Caco-2 (cell line): ENCODE results near the gene CHST7. TPM values are rescaled to one million over a fixed set of nuclear protein-coding genes. Genes with fewer than 3 reads are reported as not detected.

ENCODE experiments used
- BruUV-seq: library from RNA; stranded (reverse); fragments of 400-500 nt; replicated peaks from 2 replicates; lab custom pipeline; 2021; lab: Mats Ljungman, UMichigan
- CTCF ChIA-PET: fragments of 300-600 bp; sonication (Branson Sonifier 250); formaldehyde crosslinking; loops from one replicate; lab custom pipeline; 2022; ENCODE audit warnings: antibody characterized with exemption; lab: Charles Lee
- POLR2A ChIA-PET: fragments of 300-600 bp; sonication (Branson Sonifier 250); formaldehyde crosslinking; loops from one replicate; lab custom pipeline; 2022; ENCODE audit warnings: antibody characterized with exemption; lab: Charles Lee
- DNase-seq, 2 experiments: peaks; one replicate each; pipeline versions ENCODE4 v3.0.0 to v3.0.0-alpha.2; 2020 to 2022
- H3K27me3 ChIP-seq: replicated peaks from 2 replicates; pipeline ENCODE4 v1.6.0; 2011; ENCODE audit warnings: low read length; ENCODE audit not compliant: control insufficient read depth, insufficient read depth
- H3K36me3 ChIP-seq: 2 replicates; pipeline ENCODE4 v1.5.1; 2011; ENCODE audit warnings: low read length; ENCODE audit not compliant: control insufficient read depth, insufficient read depth
- H3K4me1 ChIP-seq: fragments of 250-450 bp; sonication (Bioruptor Pico); 2 replicates; pipeline ENCODE4 v1.5.1; 2020; ENCODE audit warnings: mild to moderate bottlenecking
- H3K4me3 ChIP-seq: 2 replicates; pipeline ENCODE4 v1.5.1; 2011; ENCODE audit warnings: low read depth, mild to moderate bottlenecking, control low read depth, low read length
- H3K9me3 ChIP-seq: fragments of 250-450 bp; sonication (Bioruptor Pico); 2 replicates; pipeline ENCODE4 v1.5.1; 2020; ENCODE audit warnings: mild to moderate bottlenecking, moderate library complexity
- H3K27ac Mint-ChIP-seq: one replicate; pipeline ENCODE4 v1.8.0; 2022; ENCODE audit warnings: mixed read lengths; ENCODE audit not compliant: unreplicated experiment
- H3K27me3 Mint-ChIP-seq: one replicate; pipeline ENCODE4 v1.8.0; 2022; ENCODE audit warnings: mixed read lengths; ENCODE audit not compliant: insufficient read depth, unreplicated experiment
- H3K36me3 Mint-ChIP-seq: one replicate; pipeline ENCODE4 v1.8.0; 2022; ENCODE audit warnings: mild to moderate bottlenecking, mixed read lengths; ENCODE audit not compliant: insufficient read depth, unreplicated experiment
- H3K4me1 Mint-ChIP-seq: one replicate; pipeline ENCODE4 v1.8.0; 2022; ENCODE audit warnings: low read depth, mixed read lengths; ENCODE audit not compliant: unreplicated experiment
- H3K4me3 Mint-ChIP-seq: one replicate; pipeline ENCODE4 v1.8.0; 2022; ENCODE audit warnings: mild to moderate bottlenecking, moderate library complexity, mixed read lengths; ENCODE audit not compliant: unreplicated experiment
- H3K9me3 Mint-ChIP-seq: one replicate; pipeline ENCODE4 v1.8.0; 2022; ENCODE audit warnings: mixed read lengths; ENCODE audit not compliant: unreplicated experiment
- CTCF ChIP-seq, 2 experiments: fragments of 200-600 bp in 1 of 2; IDR thresholded peaks; 1 replicate in 1 of 2; 2 replicates in 1 of 2; pipeline versions ENCODE4 v1.5.1 to v1.8.0; 2011 to 2022; ENCODE audit warnings: antibody characterized with exemption in 1 of 2, control low read depth in 1 of 2, inconsistent platforms in 1 of 2, low read depth in 1 of 2, low read length in 1 of 2, mild to moderate bottlenecking in 1 of 2, moderate library complexity in 1 of 2; ENCODE audit not compliant: insufficient read depth in 1 of 2, severe bottlenecking in 1 of 2, unreplicated experiment in 1 of 2
- intact Hi-C: fragments of 100-400 bp; cut with micrococcal nuclease; formaldehyde crosslinking; loops from one replicate; pipeline ENCODE4 v1.10.0; 2022; ENCODE audit not compliant: unreplicated experiment
- total RNA-seq: library from RNA; stranded (reverse); gene quantifications from 2 replicates; pipeline ENCODE4 v1.2.3, GENCODE V29; 2022

Gene CHST7
- total RNA-seq, 1 experiment from 2014 or later: 2.4 TPM

GRCh38 chrX:46607916-46608315 lies 34.4 kb downstream of the CHST7 start:
- CTCF ChIA-PET: interaction anchor here (0.6 kb wide), 1 partner anchor 663 kb away, joined by 5 read pairs; no protein-coding TSS in a partner anchor
- no TSS peak for BruUV-seq
- intact Hi-C loops: no loop called here
- Histone ChIP-seq H3K36me3 (no peaks in the 10 kb centered on the region), H3K9me3 (no peaks in the 10 kb centered on the region), H3K4me3 (no peak overlapping the region), H3K4me1 (no peaks in the 10 kb centered on the region), H3K27me3 (no peaks in the 10 kb centered on the region)
- DNase-seq: no peak
- Mint-ChIP-seq H3K36me3 (peaks cover 6% of the 10 kb centered on the region), H3K27me3 (no peaks in the 10 kb centered on the region), H3K27ac (no peak overlapping the region), H3K4me1 (no peaks in the 10 kb centered on the region), H3K4me3 (no peak overlapping the region), H3K9me3 (no peaks in the 10 kb centered on the region)
- POLR2A ChIA-PET: no interaction called here
- no peak for TF ChIP-seq CTCF (IDR thresholded peaks at IDR 0.05; ENCODE audit: insufficient read depth in 1 of 2, low read depth in 1 of 2, low read length in 1 of 2, severe bottlenecking in 1 of 2, unreplicated experiment in 1 of 2)

GRCh38 chrX:46610070-46610658 lies 36.6 kb downstream of the CHST7 start:
- H3K36me3 ChIP-seq: no peaks in the 10 kb centered on the region
- H3K9me3 Mint-ChIP-seq: no peaks in the 10 kb centered on the region
- no peaks in the 10 kb centered on the region for H3K4me1 Mint-ChIP-seq
- H3K27ac Mint-ChIP-seq: no peak overlapping the region
- no peaks in the 10 kb centered on the region for H3K27me3 ChIP-seq
- no peaks in the 10 kb centered on the region for H3K27me3 Mint-ChIP-seq
- peaks cover 6% of the 10 kb centered on the region for H3K36me3 Mint-ChIP-seq
- H3K4me1 ChIP-seq: no peaks in the 10 kb centered on the region
- DNase-seq: no peak
- no TSS peak for BruUV-seq
- intact Hi-C loops: no loop called here
- TF ChIP-seq CTCF (IDR thresholded peaks at IDR 0.05; ENCODE audit: insufficient read depth in 1 of 2, low read depth in 1 of 2, low read length in 1 of 2, severe bottlenecking in 1 of 2, unreplicated experiment in 1 of 2): no peak
- H3K4me3 ChIP-seq: no peak overlapping the region
- H3K4me3 Mint-ChIP-seq: no peak overlapping the region
- CTCF ChIA-PET: no interaction called here
- no peaks in the 10 kb centered on the region for H3K9me3 ChIP-seq
- POLR2A ChIA-PET: no interaction called here

GRCh38 chrX:46611658-46612362 lies 38.2 kb downstream of the CHST7 start:
- H3K4me1 ChIP-seq: no peaks in the 10 kb centered on the region
- no peaks in the 10 kb centered on the region for H3K27me3 ChIP-seq
- peaks cover 6% of the 10 kb centered on the region for H3K36me3 Mint-ChIP-seq
- H3K4me3 ChIP-seq: no peak overlapping the region
- no peaks in the 10 kb centered on the region for H3K9me3 ChIP-seq
- DNase-seq: no peak
- ChIA-PET CTCF (no interaction called here), POLR2A (no interaction called here)
- BruUV-seq: no TSS peak
- no peaks in the 10 kb centered on the region for H3K4me1 Mint-ChIP-seq
- H3K36me3 ChIP-seq: no peaks in the 10 kb centered on the region
- H3K27me3 Mint-ChIP-seq: no peaks in the 10 kb centered on the region
- intact Hi-C loops: no loop called here
- no peaks in the 10 kb centered on the region for H3K9me3 Mint-ChIP-seq
- no peak for TF ChIP-seq CTCF (IDR thresholded peaks at IDR 0.05; ENCODE audit: insufficient read depth in 1 of 2, low read depth in 1 of 2, low read length in 1 of 2, severe bottlenecking in 1 of 2, unreplicated experiment in 1 of 2)
- H3K27ac Mint-ChIP-seq: no peak overlapping the region
- H3K4me3 Mint-ChIP-seq: no peak overlapping the region
